K562 (cell line): Measurements from ENCODE around the gene DAPK2. TPM values are rescaled to one million over a fixed set of nuclear protein-coding genes. Genes with fewer than 3 reads are reported as not detected.
A peak's percentile ranks its signal among the peaks of the same experiment; 100 is the strongest.

ENCODE experiments used
- ATAC-seq: fragments of 200-7000 bp; cut with Tn5 transposase; 3 replicates; pipeline ENCODE4 v1.9.1; 2020; ENCODE audit warnings: moderate library complexity
- BruUV-seq: library from RNA; stranded (reverse); fragments of 400-500 nt; replicated peaks from 2 replicates; lab custom pipeline; 2021; lab: Mats Ljungman, UMichigan
- CTCF ChIA-PET: fragments of 300-600 bp; formaldehyde crosslinking; extraction: SDS; loops from one replicate; lab custom pipeline; 2021; ENCODE audit warnings: low intra/inter-chr PET ratio; lab: Yijun Ruan, JAX
- POLR2A ChIA-PET: fragments of 300-600, 350-650 bp; sonication (Branson Sonifier 250); formaldehyde crosslinking; extraction: SDS; loops from one replicate; lab custom pipeline; 2021; ENCODE audit warnings: antibody characterized with exemption, inconsistent platforms; lab: Yijun Ruan, JAX
- DNase-seq, 4 experiments: peaks; one replicate each; pipeline versions ENCODE4 v3.0.0 to v3.0.0-alpha.2; 2011 to 2018; ENCODE audit warnings: low spot score in 3 of 4, mixed read lengths in 3 of 4; ENCODE audit errors: extremely low read depth in 1 of 4
- FAIRE-seq: peaks from 2 replicates; lab custom pipeline; 2011; peaks lifted over from hg19 to GRCh38; lab: Jason Lieb, UNC
- H2AFZ ChIP-seq: 2 replicates; pipeline ENCODE4 v1.6.0; 2011; ENCODE audit warnings: low read depth, low read length, control low read depth, inconsistent platforms
- H3K27ac ChIP-seq: fragments of 200-600 bp; 3 replicates; pipeline ENCODE4 v1.8.0; 2011; ENCODE audit warnings: low read depth, mild to moderate bottlenecking, control low read depth, inconsistent platforms, low read length, moderate library complexity, mixed read lengths; ENCODE audit errors: extremely low read depth
- H3K27me3 ChIP-seq, 2 experiments: fragments of 300-600 bp in 1 of 2; 2 replicates in 1 of 2; 3 replicates in 1 of 2; pipeline versions ENCODE4 v1.6.0 to v1.8.0; 2011; ENCODE audit warnings: inconsistent platforms in 2 of 2, low read length in 2 of 2, mild to moderate bottlenecking in 1 of 2, mixed read lengths in 1 of 2, moderate library complexity in 1 of 2; ENCODE audit not compliant: control insufficient read depth in 2 of 2, insufficient read depth in 2 of 2
- H3K36me3 ChIP-seq: fragments of 300-600 bp; 3 replicates; pipeline ENCODE4 v1.8.0; 2011; ENCODE audit warnings: mild to moderate bottlenecking, low read length, inconsistent platforms; ENCODE audit not compliant: control insufficient read depth, insufficient read depth
- H3K4me1 ChIP-seq, 2 experiments: fragments of 200-600 bp in 1 of 2; replicated peaks in 1 of 2; 2 replicates in 1 of 2; 3 replicates in 1 of 2; pipeline versions ENCODE4 v1.5.1 to v1.8.0; 2011; ENCODE audit warnings: inconsistent platforms in 2 of 2, low read length in 2 of 2, mild to moderate bottlenecking in 1 of 2, mixed read lengths in 1 of 2, moderate library complexity in 1 of 2; ENCODE audit not compliant: control insufficient read depth in 2 of 2, insufficient read depth in 2 of 2
- H3K4me2 ChIP-seq: 2 replicates; pipeline ENCODE4 v1.6.1; 2011; ENCODE audit warnings: low read length, control low read depth, inconsistent platforms, mixed read lengths; ENCODE audit not compliant: insufficient read depth
- H3K4me3 ChIP-seq: fragments of 200-600 bp; sonication (generic), shearing (Covaris generic); 2 replicates; pipeline ENCODE4 v1.5.1; 2016; ENCODE audit warnings: control low read depth, inconsistent platforms
- H3K79me2 ChIP-seq: fragments of 200-600 bp; 3 replicates; pipeline ENCODE4 v1.8.0; 2011; ENCODE audit warnings: low read length, inconsistent platforms; ENCODE audit not compliant: control insufficient read depth, insufficient read depth
- H3K9ac ChIP-seq, 2 experiments: 2 replicates each; pipeline versions ENCODE4 v1.6.0 to v1.6.1; 2011; ENCODE audit warnings: low read depth in 2 of 2, low read length in 2 of 2, control low read depth in 1 of 2, inconsistent platforms in 1 of 2, mild to moderate bottlenecking in 1 of 2, mixed read lengths in 1 of 2; ENCODE audit not compliant: insufficient read depth in 1 of 2
- H3K9me1 ChIP-seq: one replicate; pipeline ENCODE4 v1.6.0; 2011; ENCODE audit warnings: inconsistent platforms, mild to moderate bottlenecking, low read length, moderate library complexity; ENCODE audit not compliant: control insufficient read depth, insufficient read depth
- H3K9me3 ChIP-seq: replicated peaks from 2 replicates; pipeline ENCODE4 v1.5.1; 2011; ENCODE audit warnings: low read depth, low read length, inconsistent platforms; ENCODE audit not compliant: control insufficient read depth, insufficient read depth
- H4K20me1 ChIP-seq: replicated peaks from 2 replicates; pipeline ENCODE4 v1.6.1; 2011; ENCODE audit warnings: low read length, inconsistent platforms, mixed read lengths; ENCODE audit not compliant: control insufficient read depth, insufficient read depth
- BRD4 ChIP-seq: fragments of 200-600 bp; sonication (generic); IDR thresholded peaks from 2 replicates; pipeline ENCODE4 v1.6.1; 2017; ENCODE audit warnings: inconsistent platforms
- CREM ChIP-seq: IDR thresholded peaks from 2 replicates; pipeline ENCODE4 v1.6.1; 2014; ENCODE audit warnings: antibody characterized with exemption, low read depth
- DIDO1 ChIP-seq: fragments of 450-650 bp; IDR thresholded peaks from 2 replicates; pipeline ENCODE4 v1.6.1; 2016; ENCODE audit warnings: low read depth, missing biosample characterization, missing genetic modification characterization
- ETV1 ChIP-seq: fragments of 450-650 bp; conservative IDR thresholded peaks from 2 replicates; pipeline ENCODE4 v1.6.1; 2016; ENCODE audit warnings: missing genetic modification characterization, control low read depth, low read depth, missing compliant biosample characterization
- LARP7 ChIP-seq: fragments of 450-650 bp; IDR thresholded peaks from 2 replicates; pipeline ENCODE4 v1.6.1; 2016
- NFE2 ChIP-seq: IDR thresholded peaks from 2 replicates; pipeline ENCODE4 v1.6.1; 2014; ENCODE audit warnings: antibody characterized with exemption, low read depth
- SMAD4 ChIP-seq: fragments of 250-450 bp; sonication (Bioruptor Pico); conservative IDR thresholded peaks from 2 replicates; pipeline ENCODE4 v1.8.0; 2021; ENCODE audit warnings: inconsistent platforms, mild to moderate bottlenecking, moderate library complexity
- VEZF1 ChIP-seq: fragments of 200-800 bp; sonication (Bioruptor generic); IDR thresholded peaks from 2 replicates; pipeline ENCODE4 v1.6.1; 2017; ENCODE audit warnings: missing genetic modification characterization, missing compliant biosample characterization
- WHSC1 ChIP-seq: IDR thresholded peaks from one replicate; pipeline ENCODE4 v1.6.1; 2012; ENCODE audit warnings: low read length, control low read depth, inconsistent platforms
- ZBTB7A ChIP-seq: IDR thresholded peaks from 2 replicates; pipeline ENCODE4 v1.6.1; 2011; ENCODE audit warnings: low read depth, mild to moderate bottlenecking, low read length, moderate library complexity, borderline replicate concordance; ENCODE audit not compliant: control insufficient read depth
- ZNF592 ChIP-seq: fragments of 450-650 bp; IDR thresholded peaks from 2 replicates; pipeline ENCODE4 v1.6.1; 2017; ENCODE audit warnings: antibody characterized with exemption, mild to moderate bottlenecking
- ZNF639 ChIP-seq, 2 experiments: fragments of 200-800 bp in 1 of 2; sonication (Bioruptor generic) in 1 of 2; sonication (generic) in 1 of 2; formaldehyde crosslinking in 1 of 2; IDR thresholded peaks in 1 of 2; conservative IDR thresholded peaks in 1 of 2; 2 replicates each; pipeline versions ENCODE4 v1.5.0 to v1.6.1; 2016 to 2020; ENCODE audit warnings: missing compliant biosample characterization in 1 of 2, missing genetic modification characterization in 1 of 2, missing genetic modification reagents in 1 of 2
- ZNF766 ChIP-seq: fragments of 200-800 bp; sonication (Bioruptor generic); conservative IDR thresholded peaks from 2 replicates; pipeline ENCODE4 v1.6.1; 2016; ENCODE audit warnings: missing genetic modification characterization, missing compliant biosample characterization
- WGBS: fragments of 100-300 bp; shearing (Covaris generic); methylation state at CpG from one replicate; pipeline ENCODE4 v1.1.6; 2016; ENCODE audit warnings: low coverage, mixed read lengths; ENCODE audit not compliant: insufficient coverage; ENCODE audit errors: missing lambda C conversion rate; 5-methylcytosine and 5-hydroxymethylcytosine counted together
- in situ Hi-C: fragments of 300-500 bp; cut with MboI; formaldehyde crosslinking; loops from 4 replicates; pipeline ENCODE4 v1.15.0; 2018; ENCODE audit warnings: inconsistent platforms, mixed read lengths
- intact Hi-C: fragments of 100-400 bp; cut with micrococcal nuclease; formaldehyde crosslinking; loops from 2 replicates; pipeline ENCODE4 v1.14.2; 2022
- polyA plus RNA-seq, 8 experiments: library from polyadenylated mRNA; depleted of rRNA in 4 of 8; stranded (reverse) in 5 of 8; unstranded in 3 of 8; fragments of >200 nt; fragmentation: Nextera tagmentation in 2 of 8; fragmentation: Illumina TruSeq in 1 of 8; extraction: Ambion mirVana in 2 of 8; extraction: Trizol in 1 of 8; gene quantifications; 2 replicates each; pipeline versions ENCODE4 v1.2.1 to v1.2.3, GENCODE V29; 2011 to 2014; ENCODE audit warnings: inconsistent platforms in 1 of 8, missing spikeins in 1 of 8
- total RNA-seq, 7 experiments: library from RNA; depleted of rRNA in 6 of 7; stranded (reverse); fragments of >200 nt in 6 of 7; fragmentation: Illumina TruSeq in 2 of 7; extraction: Trizol in 2 of 7; gene quantifications; 2 replicates each; pipeline versions ENCODE4 v1.2.1 to v1.2.3, GENCODE V29; 2011 to 2021; ENCODE audit warnings: low replicate concordance in 1 of 7

The DAPK2 gene
- total and polyA plus RNA-seq, 9 of the 15 experiments (the other 6 are each of a cell fraction or from before 2014, with no cell fraction given): 0.14 to 5.2 (median 2.2) TPM

GRCh38 chr15:63971427-63971805, 74.9 kb downstream of the DAPK2 start:
- BruUV-seq: no TSS peak
- H3K9me1 ChIP-seq: no peaks in the 10 kb centered on the region
- no peaks in the 10 kb centered on the region for H4K20me1 ChIP-seq
- TF ChIP-seq BRD4: peak; percentile 52; the same call in 1 of the 2 replicates
- TF ChIP-seq ZNF592: 0 out of 2 replicates have a peak, but pooled peaks have one; percentile 54
- no peak for TF ChIP-seq NFE2
- no peak for TF ChIP-seq LARP7
- TF ChIP-seq ETV1 (tag): 0 out of 2 replicates have a peak, but pooled peaks have one; percentile 4
- TF ChIP-seq DIDO1 (tag): no peak
- peak; percentile 61 for TF ChIP-seq WHSC1
- 0 out of 2 replicates have a peak, but pooled peaks have one; percentile 22 for TF ChIP-seq ZNF766 (CRISPR knock-in tag)
- 0 out of 2 replicates have a peak, but pooled peaks have one; percentile 12 for TF ChIP-seq CREM
- TF ChIP-seq VEZF1 (CRISPR knock-in tag): peak; percentile 53
- 0 out of 4 replicates have a peak, but pooled peaks of 1 of the 2 experiments have one; percentile 33 for TF ChIP-seq ZNF639 (CRISPR knock-in tag; conservative IDR thresholded peaks at IDR 0.05 in 1 of 2, IDR thresholded peaks at IDR 0.05 in 1 of 2)
- peak; percentile 36; the same call in 1 of the 2 replicates for TF ChIP-seq ZBTB7A
- TF ChIP-seq SMAD4: 0 out of 2 replicates have a peak, but pooled peaks have one; percentile 26
- TF ChIP-seq, all 486 proteins: peak for 10
- H3K79me2 ChIP-seq: no peaks in the 10 kb centered on the region
- peak overlapping the region; percentile 33; the same call in 2 of the 3 replicates for H3K27ac ChIP-seq
- no peak overlapping the region for H3K4me3 ChIP-seq
- H2AFZ ChIP-seq: peak overlapping the region; percentile 84
- H3K36me3 ChIP-seq: no peaks in the 10 kb centered on the region
- POLR2A ChIA-PET: interaction anchor here (0.5 to 0.6 kb wide), 2 partner anchors 254 to 358 kb away, joined by 3 read pairs; no protein-coding TSS in a partner anchor
- peaks cover 6 to 25% of the 10 kb centered on the region in 2 experiments for H3K4me1 ChIP-seq
- peak; percentile 70 for FAIRE-seq
- CTCF ChIA-PET: no interaction called here
- no peaks in the 10 kb centered on the region for H3K27me3 ChIP-seq
- peak overlapping the region; percentile 14 to 62; a peak in 3 of 4 replicates for H3K9ac ChIP-seq
- WGBS: 8% methylated on average over 2 of the region's 2 CpGs
- peak; percentile 93 for ATAC-seq
- in situ Hi-C loops (no loop called here), intact Hi-C loops (no loop called here)
- DNase-seq: peak; percentile 49 to 73 (median 58)
- no peaks in the 10 kb centered on the region for H3K9me3 ChIP-seq
- peak overlapping the region; percentile 20; the same call in 1 of the 2 replicates for H3K4me2 ChIP-seq
